WTC11 (cell line): Measurements from ENCODE around the gene MAPK11.

Source experiments
- E2F4 ChIP-seq: sonication (generic); formaldehyde crosslinking; IDR thresholded peaks from 2 replicates; pipeline ENCODE4 v1.8.1; 2022; ENCODE audit warnings: low read depth, mild to moderate bottlenecking, moderate library complexity, missing genetic modification reagents, borderline replicate concordance
- JUN ChIP-seq: sonication (generic); formaldehyde crosslinking; IDR thresholded peaks from 2 replicates; pipeline ENCODE4 v1.8.0; 2023; ENCODE audit warnings: mild to moderate bottlenecking, missing genetic modification reagents
- NR1H2 ChIP-seq: sonication (generic); formaldehyde crosslinking; IDR thresholded peaks from 2 replicates; pipeline ENCODE4 v1.9.0; 2021; ENCODE audit warnings: mild to moderate bottlenecking, moderate library complexity, missing genetic modification reagents
- NR2C2 ChIP-seq: sonication (generic); formaldehyde crosslinking; IDR thresholded peaks from 2 replicates; pipeline ENCODE4 v1.8.0; 2022; ENCODE audit warnings: mild to moderate bottlenecking, missing genetic modification reagents
- TCF7 ChIP-seq: sonication (generic); formaldehyde crosslinking; IDR thresholded peaks from 2 replicates; pipeline ENCODE4 v1.8.0; 2022; ENCODE audit warnings: mild to moderate bottlenecking, low read depth, missing genetic modification reagents, moderate library complexity
- ZNF121 ChIP-seq: sonication (generic); formaldehyde crosslinking; IDR thresholded peaks from 2 replicates; pipeline ENCODE4 v1.8.0; 2023; ENCODE audit warnings: missing genetic modification reagents
- ZNF317 ChIP-seq: sonication (generic); formaldehyde crosslinking; IDR thresholded peaks from 2 replicates; pipeline ENCODE4 v1.8.1; 2023; ENCODE audit warnings: low read depth, mild to moderate bottlenecking, moderate library complexity, missing genetic modification reagents, borderline replicate concordance
- TF ChIP-seq, protein P1 (sequence below): fragments of 200-600 bp; IDR thresholded peaks from 2 replicates; pipeline ENCODE4 v1.8.0; 2022; ENCODE audit warnings: antibody characterized with exemption
- TF ChIP-seq, protein P2 (sequence below): sonication (generic); formaldehyde crosslinking; IDR thresholded peaks from 2 replicates; pipeline ENCODE4 v1.8.1; 2023; ENCODE audit warnings: mild to moderate bottlenecking, missing genetic modification reagents, borderline replicate concordance

DNA sequence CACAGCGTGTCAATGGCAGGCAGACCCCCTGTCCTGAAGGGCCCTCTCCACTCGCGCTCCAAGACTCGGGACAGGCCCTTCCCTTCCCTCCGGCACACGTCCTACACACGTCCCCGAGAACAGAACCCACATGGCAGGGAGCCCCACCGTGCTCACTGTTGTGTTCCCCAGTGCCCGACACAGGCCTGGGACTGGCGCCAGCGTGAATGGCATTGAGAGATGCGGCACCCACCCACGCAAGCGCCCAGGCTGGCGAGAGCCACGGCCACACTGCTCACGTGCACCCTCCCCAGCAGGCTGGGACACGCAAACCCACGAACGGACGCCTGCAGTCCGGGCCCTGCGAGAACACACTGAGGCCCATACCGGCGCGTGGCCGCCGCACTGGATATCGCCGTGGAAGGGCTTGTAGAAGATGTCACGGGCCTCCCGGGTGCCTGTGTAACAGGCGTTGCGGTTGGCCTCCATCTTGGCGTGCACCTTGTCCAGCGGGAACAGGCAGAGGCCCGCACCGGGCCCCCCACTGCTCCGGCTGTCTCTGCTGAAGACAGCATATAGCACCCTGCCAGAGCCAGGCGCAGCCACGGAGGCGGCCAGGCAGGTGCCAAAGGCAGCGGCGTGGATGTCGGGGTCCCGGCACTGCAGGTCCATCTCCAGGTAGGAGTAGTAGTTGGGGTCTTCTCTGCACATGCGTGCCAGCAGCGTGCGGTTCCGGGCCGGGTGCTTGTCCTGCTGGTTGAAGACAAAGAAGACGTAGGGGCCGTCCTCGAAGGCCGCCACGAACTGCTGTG is 19.2 kb upstream of the MAPK11 start:
- TF ChIP-seq NR2C2 (CRISPR knock-in tag) (no peak), ZNF317 (CRISPR knock-in tag) (no peak), NR1H2 (CRISPR knock-in tag) (no peak), JUN (CRISPR knock-in tag) (no peak), TCF7 (CRISPR knock-in tag) (no peak), E2F4 (CRISPR knock-in tag) (no peak), ZNF121 (CRISPR knock-in tag) (no peak)
- TF ChIP-seq, protein P1, sequence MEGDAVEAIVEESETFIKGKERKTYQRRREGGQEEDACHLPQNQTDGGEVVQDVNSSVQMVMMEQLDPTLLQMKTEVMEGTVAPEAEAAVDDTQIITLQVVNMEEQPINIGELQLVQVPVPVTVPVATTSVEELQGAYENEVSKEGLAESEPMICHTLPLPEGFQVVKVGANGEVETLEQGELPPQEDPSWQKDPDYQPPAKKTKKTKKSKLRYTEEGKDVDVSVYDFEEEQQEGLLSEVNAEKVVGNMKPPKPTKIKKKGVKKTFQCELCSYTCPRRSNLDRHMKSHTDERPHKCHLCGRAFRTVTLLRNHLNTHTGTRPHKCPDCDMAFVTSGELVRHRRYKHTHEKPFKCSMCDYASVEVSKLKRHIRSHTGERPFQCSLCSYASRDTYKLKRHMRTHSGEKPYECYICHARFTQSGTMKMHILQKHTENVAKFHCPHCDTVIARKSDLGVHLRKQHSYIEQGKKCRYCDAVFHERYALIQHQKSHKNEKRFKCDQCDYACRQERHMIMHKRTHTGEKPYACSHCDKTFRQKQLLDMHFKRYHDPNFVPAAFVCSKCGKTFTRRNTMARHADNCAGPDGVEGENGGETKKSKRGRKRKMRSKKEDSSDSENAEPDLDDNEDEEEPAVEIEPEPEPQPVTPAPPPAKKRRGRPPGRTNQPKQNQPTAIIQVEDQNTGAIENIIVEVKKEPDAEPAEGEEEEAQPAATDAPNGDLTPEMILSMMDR, result no peak
- TF ChIP-seq, protein P2, sequence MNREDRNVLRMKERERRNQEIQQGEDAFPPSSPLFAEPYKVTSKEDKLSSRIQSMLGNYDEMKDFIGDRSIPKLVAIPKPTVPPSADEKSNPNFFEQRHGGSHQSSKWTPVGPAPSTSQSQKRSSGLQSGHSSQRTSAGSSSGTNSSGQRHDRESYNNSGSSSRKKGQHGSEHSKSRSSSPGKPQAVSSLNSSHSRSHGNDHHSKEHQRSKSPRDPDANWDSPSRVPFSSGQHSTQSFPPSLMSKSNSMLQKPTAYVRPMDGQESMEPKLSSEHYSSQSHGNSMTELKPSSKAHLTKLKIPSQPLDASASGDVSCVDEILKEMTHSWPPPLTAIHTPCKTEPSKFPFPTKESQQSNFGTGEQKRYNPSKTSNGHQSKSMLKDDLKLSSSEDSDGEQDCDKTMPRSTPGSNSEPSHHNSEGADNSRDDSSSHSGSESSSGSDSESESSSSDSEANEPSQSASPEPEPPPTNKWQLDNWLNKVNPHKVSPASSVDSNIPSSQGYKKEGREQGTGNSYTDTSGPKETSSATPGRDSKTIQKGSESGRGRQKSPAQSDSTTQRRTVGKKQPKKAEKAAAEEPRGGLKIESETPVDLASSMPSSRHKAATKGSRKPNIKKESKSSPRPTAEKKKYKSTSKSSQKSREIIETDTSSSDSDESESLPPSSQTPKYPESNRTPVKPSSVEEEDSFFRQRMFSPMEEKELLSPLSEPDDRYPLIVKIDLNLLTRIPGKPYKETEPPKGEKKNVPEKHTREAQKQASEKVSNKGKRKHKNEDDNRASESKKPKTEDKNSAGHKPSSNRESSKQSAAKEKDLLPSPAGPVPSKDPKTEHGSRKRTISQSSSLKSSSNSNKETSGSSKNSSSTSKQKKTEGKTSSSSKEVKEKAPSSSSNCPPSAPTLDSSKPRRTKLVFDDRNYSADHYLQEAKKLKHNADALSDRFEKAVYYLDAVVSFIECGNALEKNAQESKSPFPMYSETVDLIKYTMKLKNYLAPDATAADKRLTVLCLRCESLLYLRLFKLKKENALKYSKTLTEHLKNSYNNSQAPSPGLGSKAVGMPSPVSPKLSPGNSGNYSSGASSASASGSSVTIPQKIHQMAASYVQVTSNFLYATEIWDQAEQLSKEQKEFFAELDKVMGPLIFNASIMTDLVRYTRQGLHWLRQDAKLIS (CRISPR knock-in tag), result no peak
